GM13976 (cell line): Measurements from ENCODE around the gene HK1.

Experiments used
- DNase-seq: peaks from one replicate; pipeline ENCODE4 v3.0.0; 2012; ENCODE audit warnings: low spot score
- CTCF ChIP-seq: IDR thresholded peaks from 2 replicates; pipeline ENCODE4 v1.5.1; 2012; ENCODE audit warnings: borderline replicate concordance, mild to moderate bottlenecking; ENCODE audit not compliant: insufficient read depth; ENCODE audit errors: extremely low read depth, missing control alignments, control extremely low read depth
- in situ Hi-C: fragments of 300-500 bp; cut with MboI; formaldehyde crosslinking; loops from one replicate; pipeline ENCODE4 v1.12.0; 2022; ENCODE audit warnings: low sequenced_read_pairs, mixed read lengths, inconsistent platforms; ENCODE audit not compliant: unreplicated experiment

HK1 gene

GRCh38 chr10:69366738-69367137 lies 88.4 kb downstream of the HK1 start:
- TF ChIP-seq CTCF, result no peak
- no peak for DNase-seq
- in situ Hi-C loops, result no loop called here

- in situ Hi-C loops, result no loop called here
- no peak for TF ChIP-seq CTCF
- no peak for DNase-seq
These were observed 89.2 kb downstream of the HK1 start for GRCh38 chr10:69367469-69367868.

- TF ChIP-seq CTCF, result no peak
- in situ Hi-C loops, result no loop called here
- DNase-seq, result no peak
These were observed 94.1 kb downstream of the HK1 start for GRCh38 chr10:69372126-69372980.

DNA sequence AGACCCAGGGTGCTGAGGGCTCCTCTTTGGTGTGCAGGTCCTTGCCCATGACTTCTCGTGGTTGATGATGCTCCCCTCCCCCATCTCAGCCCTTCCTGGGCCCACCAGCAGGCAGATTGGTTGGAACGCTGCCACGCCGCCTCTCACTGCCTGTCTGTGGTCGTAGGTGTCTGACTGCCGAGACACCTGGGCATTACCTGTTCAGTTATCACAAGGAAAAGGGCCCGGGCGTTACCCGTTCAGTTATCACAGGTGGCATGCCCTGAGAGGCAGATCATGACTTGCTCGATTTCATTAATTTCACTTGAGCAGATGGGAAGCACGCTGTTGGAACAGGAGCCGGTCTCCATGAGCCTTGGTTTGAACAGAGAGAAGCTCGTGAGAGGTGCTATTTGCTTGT lies 95.9 kb downstream of the HK1 start:
- no peak for DNase-seq
- in situ Hi-C loops, result no loop called here
- TF ChIP-seq CTCF, result no peak

DNA sequence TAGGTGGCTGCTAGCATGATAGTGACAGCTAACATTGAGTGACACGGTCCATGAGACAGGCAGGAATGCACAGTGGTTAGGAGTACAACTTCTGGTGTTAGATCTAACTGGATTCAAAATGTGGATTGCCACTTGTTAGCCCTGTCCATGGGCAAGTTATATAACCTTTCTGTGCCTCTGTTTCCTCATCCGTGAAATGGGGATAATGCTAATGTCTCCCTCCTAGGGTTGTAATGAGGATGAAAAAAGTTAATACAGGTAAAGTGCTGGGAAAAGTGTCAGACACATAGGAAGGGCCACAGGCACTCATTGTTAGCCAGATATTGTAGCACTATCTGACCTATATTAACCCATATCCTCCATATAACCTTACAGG lies 96.6 kb downstream of the HK1 start:
- no peak for DNase-seq
- in situ Hi-C loops, result no loop called here
- TF ChIP-seq CTCF, result no peak

DNA sequence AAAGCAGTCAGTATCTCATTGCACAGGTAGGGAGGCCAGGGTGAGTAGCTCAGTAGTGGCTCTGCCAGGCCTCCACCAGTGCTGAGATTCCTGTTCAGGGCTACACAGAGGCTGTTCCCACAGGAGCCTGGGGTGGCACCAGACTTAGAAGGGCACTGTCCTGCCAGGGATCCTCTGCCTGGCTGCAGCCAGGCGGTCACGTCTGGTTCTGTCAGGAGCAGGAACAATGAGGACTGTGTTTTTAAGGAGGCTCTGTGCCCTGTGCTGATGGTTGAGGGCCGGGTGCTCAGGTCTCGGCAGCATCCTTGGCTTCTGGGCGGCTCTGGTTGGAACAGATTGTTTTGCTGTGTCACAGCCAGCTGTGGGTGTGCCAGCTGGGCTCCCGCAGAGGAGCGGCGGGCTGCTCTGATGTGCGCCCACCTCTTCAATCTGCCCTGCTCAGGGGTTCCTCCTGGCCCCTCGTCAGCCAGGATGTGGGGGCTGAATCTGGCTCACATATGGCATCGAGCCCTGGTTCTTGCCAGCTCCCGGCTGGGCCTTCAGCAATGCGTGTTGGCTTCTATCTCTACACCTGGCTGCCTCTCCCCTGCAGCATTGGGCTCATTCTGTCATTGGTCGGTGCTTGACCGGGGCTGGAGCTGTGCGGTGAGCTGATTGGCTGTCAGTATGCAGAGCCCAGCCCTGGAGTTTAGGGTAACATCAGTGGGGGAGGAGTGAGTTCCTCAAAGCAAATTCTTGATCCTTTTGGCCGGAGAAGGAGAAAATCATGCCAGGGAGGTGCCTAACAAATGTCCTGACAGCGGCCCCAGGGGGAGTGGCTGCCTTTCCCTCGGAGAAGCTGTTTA lies 97.2 kb downstream of the HK1 start:
- DNase-seq, result no peak

More for the DNA sequence above, 97.2 kb downstream of the HK1 start:
- in situ Hi-C loops, result no loop called here
- no peak for TF ChIP-seq CTCF
